H4 (cell line): ENCODE data around the gene CTBP1. TPM values are rescaled to one million over a fixed set of nuclear protein-coding genes. Genes with fewer than 3 reads are reported as not detected.
"Not testable (repeated sequence)": the region's sequence is repeated elsewhere in the genome, so short reads cannot be mapped to it uniquely, and the experiment has no call there.

Experiments
- DNase-seq: peaks from one replicate; pipeline ENCODE4 v3.0.0-alpha.2; 2015; ENCODE audit warnings: low spot score
- total RNA-seq: library from RNA; depleted of rRNA; stranded (reverse); fragments of >200 nt; shearing (Covaris generic); gene quantifications from 2 replicates; pipeline ENCODE4 v1.2.3, GENCODE V29; 2014; rRNA removed

Gene CTBP1
- total RNA-seq = 81.0 and 106 TPM in 2 replicates

GRCh38 chr4:1248245-1249147 lies at the start of gene CTBP1:
CTBP1 (minus strand) TSS chr4:1249130; CDS start chr4:1241331, 7,799 bp downstream.
- DNase-seq = peak; percentile 73

- no peak for DNase-seq
These were observed 49.5 kb upstream of the CTBP1 start for GRCh38 chr4:1298461-1298860.

- DNase-seq = no peak
These were observed 48.8 kb upstream of the CTBP1 start for GRCh38 chr4:1297456-1298325.

GRCh38 chr4:1297023-1297395 lies 48.1 kb upstream of the CTBP1 start:
- DNase-seq = no peak

DNA sequence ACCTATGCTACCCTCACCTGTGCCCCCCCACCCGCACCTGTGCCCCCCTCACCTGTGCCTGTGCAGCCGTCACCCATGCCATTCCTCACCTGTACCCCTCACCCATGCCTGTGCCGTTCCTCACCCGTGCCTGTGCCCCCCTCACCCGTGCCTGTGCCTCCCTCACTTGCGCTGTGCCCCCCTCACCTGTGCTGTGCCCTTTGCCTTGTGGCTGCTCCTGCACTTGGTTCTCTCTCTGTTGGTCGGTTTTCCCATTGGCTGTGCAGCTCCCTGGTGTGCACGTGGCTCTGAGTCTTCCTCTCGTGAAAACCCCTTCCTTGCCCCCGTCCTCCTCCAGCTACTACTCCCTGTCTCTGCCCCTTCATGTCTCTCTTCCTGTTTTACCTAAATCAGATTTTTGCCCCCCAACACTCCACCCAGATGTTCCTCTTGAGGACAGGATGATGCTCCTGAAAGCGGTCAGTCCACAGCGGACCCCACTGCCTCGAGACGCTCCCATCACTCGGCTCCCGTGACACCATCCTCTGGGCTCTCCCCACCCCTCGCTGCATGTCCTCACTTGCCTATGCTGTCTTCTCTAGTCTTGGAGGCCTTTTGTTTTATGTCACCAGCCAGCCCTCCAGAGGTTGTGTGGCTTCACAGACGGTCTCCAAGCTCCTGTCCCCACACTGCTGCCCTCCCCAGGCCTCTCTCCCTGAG lies 47.5 kb upstream of the CTBP1 start:
- DNase-seq = no peak

DNA sequence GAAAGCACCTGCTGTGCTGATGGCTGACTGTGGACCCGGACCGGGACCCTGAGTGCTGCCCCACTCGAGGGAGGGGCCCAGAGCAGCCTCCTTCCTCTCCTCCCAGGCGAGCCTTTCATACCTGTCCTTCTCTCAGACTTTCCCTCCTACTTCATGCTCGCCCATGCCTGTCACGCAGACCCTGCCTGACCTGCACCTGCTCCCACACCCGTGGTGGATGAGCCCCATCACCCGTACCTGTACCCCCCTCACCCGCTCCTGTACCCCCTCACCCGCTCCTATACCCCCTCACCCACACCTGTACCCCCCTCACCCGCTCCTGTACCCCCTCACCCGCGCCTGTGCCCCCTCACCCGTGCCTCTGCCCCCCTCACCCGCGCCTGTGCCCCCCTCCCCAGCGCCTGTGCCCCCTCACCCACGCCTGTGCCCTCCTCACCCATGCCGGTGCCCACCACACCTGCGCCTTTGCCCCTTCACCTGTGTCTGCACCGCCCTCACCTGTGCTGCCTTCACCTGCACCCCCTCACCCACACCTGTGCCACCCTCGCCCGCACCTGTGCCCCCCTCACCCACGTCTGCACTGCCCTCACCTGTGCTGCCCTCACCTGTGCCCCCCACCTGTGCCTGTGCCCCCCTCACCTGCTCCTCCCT lies 46.6 kb upstream of the CTBP1 start:
- no peak for DNase-seq

DNA sequence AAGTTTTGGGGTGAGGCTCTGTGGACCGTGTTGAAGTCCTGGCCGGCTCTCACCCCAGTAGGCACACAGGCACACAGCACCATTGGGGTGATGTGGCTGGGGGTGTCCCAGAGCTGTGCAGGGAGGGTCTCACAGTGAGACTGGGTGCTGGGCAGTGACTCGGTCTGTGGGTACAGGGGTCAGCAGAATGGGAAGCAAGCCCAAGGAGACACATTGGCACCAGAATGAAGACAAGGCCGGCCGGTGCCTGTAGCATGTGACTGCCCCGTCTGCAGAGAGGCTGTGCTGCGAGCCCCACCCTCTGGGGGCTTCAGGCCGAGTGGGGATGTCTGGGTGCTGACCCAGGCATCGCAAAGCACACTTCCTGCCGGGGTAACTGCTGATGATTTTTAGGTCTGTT lies 46.0 kb upstream of the CTBP1 start:
- DNase-seq = no peak

DNA sequence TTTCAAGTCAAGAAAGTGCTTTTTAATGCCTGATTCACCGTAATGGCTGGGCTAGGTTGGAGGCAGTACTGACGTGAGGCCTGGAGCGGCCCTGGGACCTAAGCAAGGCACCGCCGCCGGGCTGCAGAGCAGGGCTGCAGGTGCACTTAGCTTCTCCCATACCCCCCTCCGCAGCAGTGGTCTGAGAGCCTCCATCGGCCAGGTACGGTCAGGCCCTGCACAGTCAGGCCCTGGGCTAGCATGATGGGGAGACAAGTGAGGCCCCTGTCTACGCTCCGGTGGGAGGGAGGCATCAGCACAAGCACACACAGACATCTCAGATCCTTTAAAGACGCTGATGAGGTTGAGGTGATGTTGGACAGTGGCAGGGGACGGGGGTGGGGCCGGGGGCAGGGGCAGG lies 45.5 kb upstream of the CTBP1 start:
- no peak for DNase-seq

DNA sequence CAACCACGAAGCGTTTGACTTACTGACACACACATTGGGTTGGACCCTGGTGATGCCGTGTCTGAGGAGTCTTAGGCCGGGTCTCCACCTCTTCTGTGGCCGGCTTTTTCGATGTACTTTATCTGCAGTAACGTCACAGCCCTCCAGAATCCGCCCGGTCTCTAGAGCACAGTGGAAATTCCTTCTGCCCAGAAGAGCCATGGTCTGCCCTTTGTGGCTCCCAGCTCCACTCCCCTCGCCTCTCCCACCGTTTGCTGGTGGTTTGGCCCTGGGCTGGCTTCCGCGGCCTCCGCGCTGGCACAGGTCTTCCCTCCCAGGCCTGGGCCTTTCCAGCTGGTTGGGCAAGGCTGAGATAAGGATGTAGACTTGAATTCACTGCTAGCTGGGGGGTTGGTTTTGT lies 45.1 kb upstream of the CTBP1 start:
- DNase-seq = no peak

GRCh38 chr4:1293531-1293941 lies 44.6 kb upstream of the CTBP1 start:
- no peak for DNase-seq

- DNase-seq = not testable (repeated sequence)
These were observed 43.7 kb upstream of the CTBP1 start for GRCh38 chr4:1292703-1293011.

GRCh38 chr4:1291996-1292702 lies 43.2 kb upstream of the CTBP1 start:
- no peak for DNase-seq

DNA sequence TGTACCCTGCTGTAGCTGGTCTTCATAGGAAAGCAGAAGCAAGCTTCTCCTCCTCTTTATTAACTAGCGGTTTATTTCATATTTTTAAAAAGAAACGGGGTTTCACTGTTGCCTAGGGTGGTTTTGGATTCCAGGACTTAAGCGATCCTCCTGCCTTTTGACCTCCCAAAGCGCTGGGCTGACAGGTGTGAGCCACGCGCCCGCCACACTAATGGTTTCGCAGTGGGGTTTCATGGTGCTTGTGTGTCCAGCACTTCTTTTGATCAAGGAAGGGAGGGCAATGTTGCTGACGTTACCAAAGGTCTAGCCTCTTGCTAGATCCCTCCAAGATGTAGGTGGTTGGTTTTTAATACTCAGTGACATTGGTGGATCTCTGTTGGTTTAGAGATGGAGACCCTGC lies 42.2 kb upstream of the CTBP1 start:
- DNase-seq = no peak

- no peak for DNase-seq
These were observed 41.4 kb upstream of the CTBP1 start for GRCh38 chr4:1290165-1290977.

GRCh38 chr4:1289207-1290164 lies 40.6 kb upstream of the CTBP1 start, which contains the start of gene MAEA:
MAEA (plus strand) TSS chr4:1289891; CDS start chr4:1289914, 23 bp downstream.
- peak; percentile 96 for DNase-seq

GRCh38 chr4:1288786-1289185 lies 39.9 kb upstream of the CTBP1 start:
- DNase-seq = no peak

GRCh38 chr4:1285790-1286553 lies 37.0 kb upstream of the CTBP1 start:
- DNase-seq = no peak

GRCh38 chr4:1285151-1285789 lies 36.3 kb upstream of the CTBP1 start:
- no peak for DNase-seq
